Brain pericyte (primary cell): ENCODE measurements around the gene PGA4.
"Not testable (repeated sequence)": the region's sequence is repeated elsewhere in the genome, so short reads cannot be mapped to it uniquely, and the experiment has no call there.

Experiments
- DNase-seq: peaks from one replicate; pipeline ENCODE4 v3.0.0-alpha.2; 2012; ENCODE audit warnings: low read depth, low spot score

Gene PGA4

DNA sequence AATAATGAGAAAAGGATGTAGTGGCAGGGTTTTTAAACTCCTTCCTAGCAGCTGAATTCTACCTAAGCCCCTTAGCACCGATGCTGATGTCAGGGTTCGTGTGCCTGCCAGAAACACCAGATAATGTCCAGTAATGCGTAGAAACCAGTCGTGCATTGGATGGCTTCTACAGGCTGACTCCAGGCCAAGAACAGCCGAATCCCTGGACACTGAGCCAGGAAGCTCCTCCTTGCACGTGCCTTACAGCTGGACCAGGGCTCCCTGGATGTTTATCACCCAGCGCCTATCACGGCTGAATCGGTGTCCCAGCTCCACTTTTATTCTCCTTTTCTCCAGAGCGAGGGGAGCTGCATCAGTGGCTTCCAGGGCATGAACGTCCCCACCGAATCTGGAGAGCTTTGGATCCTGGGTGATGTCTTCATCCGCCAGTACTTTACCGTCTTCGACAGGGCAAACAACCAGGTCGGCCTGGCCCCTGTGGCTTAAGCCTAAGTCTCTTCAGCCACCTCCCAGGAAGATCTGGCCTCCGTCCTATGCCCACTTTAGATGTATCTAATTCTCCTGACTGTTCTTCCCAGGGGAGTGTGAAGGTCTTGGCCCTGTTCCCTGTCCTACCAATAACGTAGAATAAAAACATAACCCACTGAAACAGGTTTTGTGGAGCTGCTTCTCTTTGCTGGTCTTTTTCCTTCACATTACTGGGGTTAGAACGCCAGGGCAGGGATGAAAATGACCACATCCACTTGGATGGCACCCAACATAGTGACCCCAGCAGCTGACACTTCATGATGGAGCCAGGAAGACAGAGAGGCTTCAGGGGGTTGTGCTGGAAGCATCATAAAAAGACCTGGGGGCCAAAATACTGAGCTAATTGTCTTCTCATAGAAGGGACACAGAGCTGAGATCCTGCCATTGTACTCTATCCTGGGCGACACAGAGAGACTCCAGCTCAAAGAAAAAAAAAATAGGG lies 28.9 kb downstream of the PGA4 start:
- not testable (repeated sequence) for DNase-seq

DNA sequence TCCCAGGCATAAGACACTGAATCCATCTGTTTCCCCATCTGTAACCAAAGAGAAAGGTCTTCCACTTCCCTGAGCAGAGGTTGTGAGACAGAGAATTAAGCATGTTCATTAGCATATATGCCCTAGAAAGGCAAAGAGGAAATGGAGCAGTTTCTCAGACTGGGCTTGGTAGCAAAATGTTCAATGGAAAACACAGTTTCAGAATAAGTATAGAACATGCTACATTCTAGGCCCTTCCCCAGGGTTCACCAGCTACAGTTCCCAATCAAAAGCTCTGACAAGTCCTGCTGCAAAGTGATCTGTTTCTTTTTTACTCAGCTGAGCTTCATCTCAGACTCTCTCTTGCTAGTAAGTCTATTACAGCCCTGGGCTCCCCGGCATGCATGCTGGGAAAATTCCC lies 30.2 kb downstream of the PGA4 start:
- DNase-seq = not testable (repeated sequence)

DNA sequence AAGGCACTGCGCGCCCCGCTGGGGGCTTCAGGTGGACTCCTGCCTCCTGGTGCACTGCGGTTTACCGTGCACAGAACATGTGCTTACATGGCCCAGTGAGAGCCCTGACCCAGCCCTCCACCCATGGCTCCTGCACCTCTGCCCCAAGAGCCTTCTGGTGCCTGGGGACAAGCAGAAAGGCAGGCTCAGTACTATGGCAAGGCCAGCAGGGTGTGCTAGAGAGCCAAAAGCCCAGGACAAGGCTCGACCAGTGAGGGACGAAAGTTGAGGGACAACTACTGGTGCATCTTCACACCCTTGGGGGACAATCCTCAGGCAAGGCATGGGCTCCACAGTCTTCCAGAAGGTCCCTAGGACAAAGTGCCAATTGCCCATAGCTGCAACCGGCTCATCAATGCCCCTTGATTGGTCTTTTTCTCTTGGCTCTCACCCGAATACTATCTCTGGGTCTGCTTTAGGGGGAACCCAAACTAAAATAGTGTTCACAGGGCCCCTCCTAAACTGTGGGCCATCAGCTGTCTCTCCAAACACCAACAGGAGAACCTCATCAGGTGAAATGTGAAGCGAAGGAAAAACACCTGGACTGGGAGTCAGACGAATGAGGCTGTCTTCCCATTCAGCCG lies 32.4 kb downstream of the PGA4 start:
- DNase-seq = no peak

DNA sequence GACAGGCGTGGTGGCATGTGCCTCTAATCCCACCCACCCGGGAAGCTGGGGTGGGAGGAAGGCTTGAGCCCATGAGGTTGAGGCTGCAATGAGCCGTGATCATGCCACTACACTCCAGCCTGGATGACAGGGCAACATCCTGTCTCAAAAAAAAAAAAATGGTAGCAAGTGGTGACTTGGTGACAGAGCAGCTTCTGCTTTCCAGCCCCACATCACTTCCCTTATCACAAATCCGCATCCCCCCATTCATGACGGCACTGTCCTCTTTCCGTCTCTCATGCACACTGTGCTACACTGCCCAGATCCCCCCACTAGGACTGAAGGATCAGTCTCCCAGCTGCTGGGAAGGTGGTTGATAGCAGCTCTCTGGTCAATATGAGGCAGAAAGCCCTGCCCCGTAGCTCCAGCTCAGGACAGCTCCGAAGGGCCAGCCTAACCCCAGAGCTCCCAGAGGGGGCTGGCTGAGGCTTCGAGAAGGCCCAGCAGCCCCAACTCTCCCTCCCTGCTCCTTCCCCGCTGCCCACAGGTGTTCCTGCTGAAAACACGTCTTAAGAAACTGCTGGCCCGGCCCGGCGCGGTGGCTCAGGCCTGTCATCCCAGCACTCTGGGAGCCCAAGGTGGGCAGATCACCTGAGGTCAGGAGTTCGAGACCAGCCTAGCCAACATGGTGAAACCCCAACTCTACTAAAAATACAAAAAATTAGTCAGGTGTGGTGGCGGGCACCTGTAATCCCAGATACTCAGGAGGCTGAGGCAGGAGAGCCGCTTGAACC lies 34.7 kb downstream of the PGA4 start:
- DNase-seq = no peak

DNA sequence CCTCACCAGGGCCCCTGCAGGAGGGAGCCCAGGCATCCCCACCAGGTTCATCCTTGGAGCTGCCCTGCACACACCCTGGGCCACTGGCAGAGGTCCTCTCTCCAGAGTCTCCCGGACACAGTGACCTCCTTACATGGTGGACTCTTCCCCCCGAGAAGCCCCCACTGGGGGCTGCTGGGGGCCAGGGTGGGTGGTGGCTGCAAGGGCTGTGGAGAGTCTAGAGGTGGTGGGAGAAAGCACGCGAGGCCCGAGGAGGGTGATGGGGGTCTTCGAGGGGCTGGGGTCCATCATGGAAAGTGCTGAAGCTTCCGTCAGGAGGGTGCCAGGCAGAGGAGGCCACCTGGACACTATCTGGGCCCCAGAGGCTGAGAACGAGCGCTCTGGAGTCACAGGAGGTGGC lies 36.4 kb downstream of the PGA4 start:
- no peak for DNase-seq

DNA sequence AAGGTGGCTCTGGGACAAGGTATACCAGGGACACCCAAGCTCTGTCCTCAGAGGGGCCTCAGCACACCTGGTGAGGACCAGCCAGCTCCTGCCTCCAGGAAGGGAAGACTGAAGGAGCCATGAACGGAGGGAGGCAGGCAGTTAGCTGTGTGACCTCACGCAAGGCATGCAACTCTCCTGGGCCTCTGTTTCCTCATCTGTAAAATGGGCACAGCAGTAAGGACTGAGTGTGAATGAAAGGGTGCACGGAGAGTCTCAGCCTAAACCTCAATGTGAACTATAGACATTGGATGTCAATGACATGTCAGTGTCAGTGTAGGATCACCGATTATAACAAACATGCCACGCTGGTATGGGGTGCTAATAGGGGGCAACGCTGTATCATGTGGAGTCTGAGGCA lies 37.2 kb downstream of the PGA4 start:
- no peak for DNase-seq

DNA sequence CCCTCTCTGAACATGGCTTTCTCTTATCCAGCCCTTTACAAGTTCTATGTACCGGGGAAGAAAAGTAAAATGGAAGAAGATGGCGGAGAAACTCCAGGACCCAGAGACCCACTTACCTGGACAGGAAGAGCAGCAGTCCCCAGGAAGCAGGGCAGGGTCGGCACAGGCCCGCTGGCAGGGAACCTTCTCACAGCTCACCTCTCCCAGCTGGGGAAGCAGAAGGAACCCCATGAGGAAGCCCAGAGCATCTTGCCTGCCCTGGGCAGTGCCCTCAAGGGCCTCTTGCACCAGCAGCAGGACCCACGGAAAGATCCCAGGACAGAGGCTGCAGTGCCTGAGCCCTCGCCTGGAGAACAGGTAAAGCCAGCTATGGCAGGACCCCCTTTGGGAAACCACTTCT lies 42.2 kb downstream of the PGA4 start:
- DNase-seq = no peak

DNA sequence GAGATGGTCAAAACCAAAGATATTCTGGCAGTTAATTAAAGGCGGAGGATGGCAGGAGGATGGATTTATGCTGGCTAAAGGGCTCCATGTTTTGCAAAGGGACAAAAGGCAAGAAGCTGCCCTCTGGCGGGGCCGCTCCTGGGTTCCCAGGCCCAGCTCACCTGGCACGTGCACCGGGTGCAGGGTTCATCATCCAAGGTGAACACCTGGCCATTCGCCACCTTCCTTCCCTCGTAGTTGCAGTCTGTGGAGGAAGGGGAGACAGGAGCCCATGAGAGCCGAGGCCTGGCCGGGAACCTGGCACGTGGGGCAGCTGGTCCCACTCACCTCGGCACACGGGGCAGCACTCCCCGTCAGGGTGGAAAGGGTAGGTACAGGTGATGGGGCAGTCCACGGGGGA lies 42.6 kb downstream of the PGA4 start:
- DNase-seq = no peak

DNA sequence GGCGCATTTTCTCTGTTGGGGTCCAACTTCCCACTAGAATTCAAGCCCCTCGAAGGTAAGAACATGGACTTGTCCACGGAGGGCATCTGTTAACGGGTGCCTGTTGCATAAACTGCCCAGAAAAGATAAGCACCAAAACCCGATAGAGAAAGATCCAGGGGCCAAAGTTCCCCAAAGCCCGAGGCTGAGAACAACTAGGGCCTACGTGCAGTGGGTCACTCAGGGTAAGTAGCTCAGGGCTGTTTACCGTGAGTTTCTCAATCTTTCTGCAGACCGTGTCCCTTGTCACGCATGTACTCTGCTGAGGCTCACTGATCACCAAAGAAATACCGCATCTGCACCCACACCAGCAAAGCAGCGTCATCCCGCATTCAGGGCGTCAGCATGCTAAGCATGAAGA lies 43.2 kb downstream of the PGA4 start:
- DNase-seq = no peak

DNA sequence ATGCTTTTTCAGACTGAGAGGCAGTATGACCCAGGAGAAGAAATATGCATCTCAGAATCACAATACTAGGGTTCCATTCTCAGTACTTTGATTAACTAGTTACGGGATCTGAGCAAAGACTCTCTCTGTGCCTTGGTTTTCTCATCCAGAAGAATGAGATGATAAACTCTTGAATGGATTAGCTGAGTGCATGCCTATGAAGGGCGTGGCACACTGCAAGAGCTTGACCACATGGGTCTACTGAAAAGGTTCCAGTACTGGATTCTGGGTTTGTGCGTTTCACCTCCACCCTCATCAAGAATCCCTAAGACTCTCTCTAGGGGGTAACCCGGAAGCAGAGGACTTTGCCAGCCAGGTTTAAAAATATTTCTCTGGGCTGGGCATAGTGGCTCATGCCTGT lies 44.5 kb downstream of the PGA4 start:
- no peak for DNase-seq

DNA sequence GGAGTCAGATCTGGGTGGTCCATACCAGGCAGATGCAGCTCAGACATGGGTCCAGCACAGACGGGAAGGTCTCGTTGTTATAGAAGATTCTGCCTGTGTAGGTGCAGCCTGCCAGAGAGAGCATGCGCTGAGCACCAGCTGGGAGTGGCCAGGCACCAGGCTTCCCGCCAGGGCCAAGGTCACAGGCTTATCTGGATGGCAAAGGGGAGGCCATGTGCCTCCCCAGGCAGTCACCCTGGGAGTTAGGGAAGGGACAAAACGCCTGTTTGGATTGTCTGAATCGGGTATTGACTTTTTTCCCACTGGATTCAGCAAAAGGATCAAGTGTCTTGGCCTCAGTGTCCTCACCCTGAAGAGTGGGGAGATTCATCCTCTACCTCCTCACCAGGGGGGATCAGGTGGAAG lies 45.3 kb downstream of the PGA4 start:
- DNase-seq = no peak

DNA sequence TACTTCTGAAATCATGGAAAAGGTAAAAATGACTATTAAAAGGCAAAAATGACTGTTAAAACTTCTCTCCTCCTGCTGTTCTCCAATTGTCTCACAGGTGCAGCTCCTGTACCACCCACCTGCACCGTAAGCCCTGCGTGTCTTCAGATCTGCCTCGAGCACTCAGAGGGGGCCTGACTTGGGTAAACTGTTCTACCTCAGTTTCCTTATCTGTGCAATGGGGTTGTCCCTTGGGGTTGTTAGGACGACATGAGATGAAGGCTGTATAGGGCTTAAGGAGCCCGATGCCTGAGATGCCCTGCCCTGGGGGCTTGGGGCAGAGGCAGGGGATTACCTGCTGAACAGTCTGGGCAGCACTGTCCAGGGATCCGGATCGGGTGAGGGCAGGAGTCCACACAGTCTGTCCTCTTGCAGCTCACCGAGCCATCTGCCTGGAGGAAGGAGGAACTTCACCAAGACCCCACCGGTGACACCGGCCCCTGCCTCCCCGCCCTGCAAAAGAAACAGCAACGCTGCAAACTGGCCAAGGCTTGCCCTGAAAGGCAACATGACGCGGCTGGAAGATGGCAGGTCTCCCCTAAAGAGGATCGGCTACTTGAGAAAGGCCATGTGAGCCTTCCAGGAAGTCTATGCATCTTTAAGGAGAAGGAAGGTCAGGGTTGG lies 46.6 kb downstream of the PGA4 start:
- no peak for DNase-seq

DNA sequence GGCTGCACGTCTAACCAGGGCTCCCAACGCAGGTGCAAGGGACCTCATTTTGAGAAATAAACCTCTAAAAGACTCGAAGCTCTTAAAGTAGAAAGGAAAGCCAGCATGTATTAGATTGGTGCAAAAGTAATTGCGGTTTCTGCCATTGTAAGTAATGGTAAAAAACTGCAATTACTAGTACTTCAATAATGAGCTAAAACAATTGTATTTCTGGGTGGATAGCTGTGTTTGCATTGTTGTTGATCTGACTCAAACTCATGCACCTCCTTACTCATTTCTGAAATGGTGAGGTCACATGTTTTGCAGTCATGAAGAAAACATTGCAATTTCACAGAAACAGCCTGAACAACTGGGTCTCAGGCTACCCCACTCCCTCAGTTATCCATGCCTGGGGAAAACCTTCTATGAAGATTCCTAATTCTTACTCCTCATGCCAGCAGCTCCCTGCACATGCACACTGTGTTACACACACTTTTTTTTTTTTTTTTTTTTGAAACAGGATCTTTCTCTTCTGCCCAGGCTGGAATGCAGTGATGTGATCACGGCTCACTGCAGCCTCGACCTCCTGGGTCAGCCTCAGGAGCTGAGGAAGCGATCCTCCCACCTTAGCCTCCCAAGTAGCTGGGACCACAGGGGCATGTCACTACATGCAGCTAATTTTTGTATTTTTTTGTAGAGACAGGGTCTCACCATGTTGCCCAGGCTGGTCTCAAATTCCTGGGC lies 48.4 kb downstream of the PGA4 start:
- DNase-seq = no peak

DNA sequence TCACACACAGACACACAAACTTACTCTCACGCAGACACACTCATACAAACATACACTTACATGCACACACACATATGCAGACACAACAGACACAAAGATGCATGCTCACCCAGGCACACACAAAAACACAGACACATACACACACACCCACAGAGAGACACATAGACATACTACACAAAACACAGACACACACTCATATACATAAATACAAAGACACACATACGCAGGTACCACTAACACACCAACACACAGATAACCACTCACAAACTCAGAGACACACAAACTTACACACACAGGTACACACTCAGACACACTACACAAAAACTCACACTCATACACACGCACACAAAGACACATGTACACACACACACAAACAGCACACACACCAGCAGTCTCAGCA lies 50.6 kb downstream of the PGA4 start:
- no peak for DNase-seq

DNA sequence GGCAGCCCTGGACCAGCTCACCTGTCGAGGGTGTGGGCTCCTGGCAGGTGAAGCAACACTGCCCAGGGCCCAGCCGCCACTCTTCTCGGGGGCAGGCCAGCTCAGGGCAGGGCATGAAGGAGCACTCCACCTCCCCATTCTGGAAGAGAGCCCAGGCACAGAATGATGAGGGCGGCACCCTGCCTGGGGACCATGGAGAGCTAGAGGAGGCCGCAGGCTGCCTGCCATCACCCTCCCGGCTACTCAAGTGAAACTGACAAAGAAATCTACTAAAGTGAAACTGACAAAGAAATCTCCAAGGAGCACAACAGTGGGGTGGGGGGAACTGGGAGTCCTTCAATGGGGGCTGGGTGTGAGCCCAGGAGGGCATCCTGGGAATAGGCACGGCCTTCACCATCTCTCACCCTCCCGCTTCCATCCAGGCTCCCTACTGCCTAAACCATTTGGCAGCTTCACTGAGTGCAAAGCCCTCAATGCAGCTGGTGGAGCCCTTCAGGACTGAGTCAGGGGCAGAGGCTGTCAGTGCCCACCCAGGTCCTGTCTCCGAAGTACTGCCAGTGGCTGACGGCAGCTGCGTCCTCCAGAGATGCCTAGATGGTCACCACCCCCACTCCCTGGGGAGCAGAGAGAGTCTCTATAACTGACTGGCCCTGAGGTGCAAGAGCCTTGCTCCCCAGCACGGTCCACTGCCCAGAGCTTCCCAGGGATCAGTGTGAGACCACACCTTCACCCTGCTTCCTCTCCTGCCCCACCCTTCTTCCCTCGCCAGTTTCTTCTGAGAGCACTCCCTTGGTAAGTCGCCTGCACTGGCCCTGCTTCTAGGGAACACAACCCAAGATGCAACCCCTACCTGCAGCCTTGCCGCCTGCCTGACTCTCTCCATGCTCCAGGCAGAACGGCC lies 51.3 kb downstream of the PGA4 start:
- no peak for DNase-seq

DNA sequence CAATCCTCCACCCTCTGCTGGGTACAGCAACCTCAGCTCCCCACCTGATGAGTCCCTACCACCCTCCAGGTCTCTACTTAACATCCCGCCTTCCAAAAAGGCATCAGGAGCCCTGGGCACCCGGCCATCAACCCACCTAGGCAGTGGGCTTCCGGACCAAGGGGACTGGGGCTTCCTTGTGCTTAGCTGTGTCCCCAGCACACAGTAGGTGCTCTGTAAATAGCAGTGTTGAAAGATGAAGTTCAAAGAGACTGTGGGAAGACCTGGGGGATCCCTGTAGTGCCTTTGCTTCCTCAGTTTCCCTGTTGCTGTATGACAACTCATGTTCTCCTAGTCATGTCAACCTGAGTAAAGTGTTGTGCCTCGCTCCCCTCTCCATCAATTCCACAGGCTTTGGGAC lies 51.9 kb downstream of the PGA4 start:
- no peak for DNase-seq

DNA sequence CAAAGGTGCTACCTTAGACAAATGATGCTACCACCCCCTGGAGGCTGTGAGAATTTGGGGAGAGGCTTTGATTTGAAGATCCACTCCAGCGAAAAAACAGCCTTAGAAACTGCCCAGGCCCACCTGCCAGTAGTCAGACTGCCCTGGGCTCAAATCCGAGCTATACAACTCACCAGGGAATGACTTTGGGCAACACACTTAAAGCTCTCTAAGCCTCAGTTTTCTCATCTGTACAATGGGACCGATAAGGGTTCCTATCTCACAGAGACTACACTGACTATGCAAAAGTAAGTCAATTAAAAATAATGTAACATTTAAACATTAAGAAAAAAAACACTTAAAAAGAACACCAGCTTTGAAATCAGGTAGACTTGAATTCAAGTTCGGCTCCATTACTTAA lies 53.0 kb downstream of the PGA4 start:
- no peak for DNase-seq

DNA sequence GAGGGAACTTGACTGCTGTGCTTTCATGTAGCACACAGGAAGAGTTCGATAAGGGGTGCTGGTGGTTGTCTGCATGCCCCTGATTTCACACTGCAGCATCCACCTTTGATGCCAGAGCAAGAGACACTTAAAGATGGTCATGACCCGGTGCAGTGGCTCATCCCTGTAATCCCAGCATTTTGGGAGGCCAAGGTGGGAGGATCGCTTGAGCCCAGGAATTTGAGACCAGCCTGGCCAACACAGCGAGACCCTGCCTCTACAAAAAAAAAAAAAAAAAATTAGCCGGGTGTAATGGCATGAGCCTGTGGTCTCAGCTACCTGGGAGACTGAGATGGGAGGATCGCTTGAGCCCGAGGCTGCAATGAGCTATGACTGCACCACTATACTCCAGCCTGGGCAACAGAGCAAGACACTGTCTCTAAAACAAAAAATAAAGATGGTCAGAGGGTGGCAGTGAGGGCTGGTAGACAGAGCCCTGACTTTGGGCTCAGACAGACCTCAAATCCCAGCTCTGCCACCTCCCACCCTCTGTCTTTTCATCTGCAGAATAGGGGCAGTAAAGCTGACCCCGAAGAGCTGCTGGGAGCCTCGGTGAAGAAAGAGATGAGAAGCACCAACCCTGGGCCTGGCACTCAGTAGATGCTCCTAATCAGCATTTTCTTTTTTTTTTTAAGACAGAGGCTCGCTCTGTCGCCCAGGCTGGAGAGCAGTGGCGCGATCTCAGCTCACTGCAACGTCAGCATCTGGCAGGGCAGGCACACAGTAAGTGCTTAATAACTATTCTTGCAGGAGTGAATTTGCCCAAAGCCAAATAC lies 55.2 kb downstream of the PGA4 start:
- no peak for DNase-seq

DNA sequence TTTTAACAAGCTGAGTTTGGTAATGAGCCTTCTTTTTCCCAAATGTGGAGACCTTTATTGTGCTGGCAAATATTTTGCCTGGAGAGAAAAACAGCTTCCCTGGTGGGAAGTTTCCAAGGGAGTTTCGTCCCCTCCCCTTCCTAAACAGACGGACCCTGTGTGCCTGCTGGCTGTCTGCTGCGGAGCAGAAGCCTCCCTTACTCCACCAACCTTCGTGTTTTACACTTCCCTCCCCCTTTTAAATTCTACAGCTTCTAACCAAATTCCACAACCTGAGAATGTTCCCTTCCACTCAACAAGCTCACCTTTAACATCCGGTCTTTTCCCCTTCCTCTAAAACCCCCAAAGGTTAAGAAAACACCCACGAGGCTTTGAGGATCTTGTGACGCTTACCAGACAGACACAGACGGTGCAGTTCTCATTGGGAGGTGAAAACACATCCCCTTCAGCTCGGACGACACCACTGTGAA lies 55.9 kb downstream of the PGA4 start:
- DNase-seq = no peak
